Epithelial cell of proximal tubule (primary cell): ENCODE results near the gene CD83. TPM values are rescaled to one million over a fixed set of nuclear protein-coding genes. Genes with fewer than 3 reads are reported as not detected.

Source experiments
- DNase-seq: peaks from one replicate; pipeline ENCODE4 v3.0.0-alpha.2; 2011; ENCODE audit warnings: low read depth
- H3K4me3 ChIP-seq: 2 replicates; pipeline ENCODE4 v1.5.1; 2011; ENCODE audit warnings: low read depth, mild to moderate bottlenecking, low read length
- CTCF ChIP-seq: conservative IDR thresholded peaks from 2 replicates; pipeline ENCODE4 v1.5.1; 2012; ENCODE audit warnings: low read depth, mild to moderate bottlenecking, low read length
- total RNA-seq: library from RNA; depleted of rRNA; stranded (reverse); fragments of >200 nt; gene quantifications from 2 replicates; pipeline ENCODE4 v1.2.3, GENCODE V29; 2015

CD83 gene
- total RNA-seq, 1 donor from 2014 or later = 3.7 TPM

GRCh38 chr6:14083751-14084150, 33.8 kb upstream of the CD83 start:
- DNase-seq = no peak
- no peak for TF ChIP-seq CTCF
- no peak overlapping the region for H3K4me3 ChIP-seq

GRCh38 chr6:14084388-14084787, 33.2 kb upstream of the CD83 start:
- TF ChIP-seq CTCF = no peak
- DNase-seq = no peak
- H3K4me3 ChIP-seq = no peak overlapping the region

GRCh38 chr6:14085176-14085787, 32.3 kb upstream of the CD83 start:
- no peak for DNase-seq
- no peak for TF ChIP-seq CTCF
- no peak overlapping the region for H3K4me3 ChIP-seq

GRCh38 chr6:14086701-14087100, 30.9 kb upstream of the CD83 start:
- no peak for DNase-seq
- TF ChIP-seq CTCF = no peak
- H3K4me3 ChIP-seq = no peak overlapping the region

GRCh38 chr6:14088600-14089192, 28.9 kb upstream of the CD83 start:
- no peak for TF ChIP-seq CTCF
- DNase-seq = no peak
- H3K4me3 ChIP-seq = no peak overlapping the region

GRCh38 chr6:14089224-14089623, 28.3 kb upstream of the CD83 start:
- no peak for TF ChIP-seq CTCF
- DNase-seq = no peak
- H3K4me3 ChIP-seq = no peak overlapping the region
